Measurements from ENCODE around the gene ERCC2. TPM values are rescaled to one million over a fixed set of nuclear protein-coding genes. Genes with fewer than 3 reads are reported as not detected.
"Not testable (repeated sequence)": the region's sequence is repeated elsewhere in the genome, so short reads cannot be mapped to it uniquely, and the experiment has no call there.

ERCC2 gene
- total RNA-seq, 2 donors from 2014 or later: 20.5 to 31.8 TPM

- Histone ChIP-seq H3K27me3 (replicated peaks; ENCODE audit: insufficient read depth) (no peaks in the 10 kb centered on the region), H3K36me3 (no peaks in the 10 kb centered on the region), H3K4me1 (replicated peaks) (no peaks in the 10 kb centered on the region), H3K9me3 (no peaks in the 10 kb centered on the region), H3K27ac (no peak overlapping the region), H3K4me3 (no peak overlapping the region)
- intact Hi-C loops (cut with DNase I): no loop called here
- 81% methylated on average over 12 of the region's 12 CpGs for WGBS
- no peak for TF ChIP-seq POLR2A (IDR thresholded peaks at IDR 0.05)
- no peak for TF ChIP-seq POLR2AphosphoS5 (IDR thresholded peaks at IDR 0.05)
- TF ChIP-seq CTCF (IDR thresholded peaks at IDR 0.05): no peak
- no peak for DNase-seq (ENCODE audit: low spot score)
Measured at GRCh38 chr19:45320997-45321775, 49.2 kb downstream of the ERCC2 start.

- TF ChIP-seq POLR2AphosphoS5 (IDR thresholded peaks at IDR 0.05) (no peak), CTCF (IDR thresholded peaks at IDR 0.05) (no peak), POLR2A (IDR thresholded peaks at IDR 0.05) (no peak)
- Histone ChIP-seq H3K4me1 (replicated peaks) (no peaks in the 10 kb centered on the region), H3K27me3 (replicated peaks; ENCODE audit: insufficient read depth) (no peaks in the 10 kb centered on the region), H3K27ac (no peak overlapping the region), H3K4me3 (no peak overlapping the region), H3K36me3 (no peaks in the 10 kb centered on the region), H3K9me3 (no peaks in the 10 kb centered on the region)
- WGBS: 60% methylated on average over 21 of the region's 21 CpGs
- intact Hi-C loops (cut with DNase I): no loop called here
- DNase-seq (ENCODE audit: low spot score): no peak
Measured at GRCh38 chr19:45315304-45315703, 55.1 kb downstream of the ERCC2 start.

GRCh38 chr19:45314708-45315245, 55.6 kb downstream of the ERCC2 start:
- WGBS: 71% methylated on average over 8 of the region's 8 CpGs
- Histone ChIP-seq H3K4me1 (replicated peaks) (no peaks in the 10 kb centered on the region), H3K4me3 (no peak overlapping the region), H3K27ac (no peak overlapping the region), H3K27me3 (replicated peaks; ENCODE audit: insufficient read depth) (no peaks in the 10 kb centered on the region), H3K36me3 (no peaks in the 10 kb centered on the region), H3K9me3 (no peaks in the 10 kb centered on the region)
- intact Hi-C loops (cut with DNase I): no loop called here
- DNase-seq (ENCODE audit: low spot score): no peak
- TF ChIP-seq CTCF (IDR thresholded peaks at IDR 0.05) (no peak), POLR2AphosphoS5 (IDR thresholded peaks at IDR 0.05) (no peak), POLR2A (IDR thresholded peaks at IDR 0.05) (no peak)

DNA sequence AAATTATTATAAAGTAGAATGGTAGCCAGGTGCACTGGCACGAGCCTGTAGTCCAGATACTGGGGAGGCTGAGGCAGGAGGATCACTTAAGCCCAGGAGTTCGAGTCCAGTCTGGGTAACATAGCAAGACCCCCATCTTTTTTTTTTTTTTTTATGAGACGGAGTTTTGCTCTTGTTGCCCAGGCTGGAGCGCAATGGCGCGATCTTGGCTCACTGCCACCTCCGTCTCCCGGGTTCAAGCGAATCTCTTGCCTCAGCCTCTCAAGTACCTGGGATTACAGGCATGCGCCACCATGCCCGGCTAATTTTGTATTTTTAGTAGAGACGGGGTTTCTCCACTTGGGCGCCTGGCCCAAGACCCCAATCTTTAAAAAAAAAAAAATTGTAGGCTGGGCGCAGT, 58.1 kb downstream of the ERCC2 start:
- H3K9me3 ChIP-seq; H3K36me3 ChIP-seq; H3K27me3 ChIP-seq (replicated peaks; ENCODE audit: insufficient read depth); DNase-seq (ENCODE audit: low spot score); H3K4me1 ChIP-seq (replicated peaks); H3K27ac ChIP-seq; H3K4me3 ChIP-seq; intact Hi-C loops (cut with DNase I): not testable (repeated sequence)
- WGBS: 87% methylated on average over 14 of the region's 14 CpGs

DNA sequence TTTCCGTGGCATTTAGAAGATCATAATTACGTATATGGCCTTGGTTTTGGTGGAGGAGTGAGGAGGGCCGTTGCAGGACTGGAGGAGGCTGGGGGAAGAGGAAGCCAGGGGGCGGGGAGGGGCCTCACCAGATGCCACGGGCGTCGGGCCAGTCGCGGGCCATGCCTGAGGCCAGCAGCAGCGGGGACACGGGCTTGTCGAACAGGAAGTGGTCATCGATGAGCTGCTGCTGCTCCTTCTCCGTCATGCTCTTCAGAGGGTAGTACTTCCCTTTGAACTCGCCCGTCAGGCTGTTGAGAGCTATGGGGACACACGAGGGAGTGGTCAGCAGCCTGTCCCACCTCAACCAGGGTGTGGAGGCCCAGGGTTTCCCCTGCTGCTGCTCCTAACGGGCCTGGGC, 58.8 kb downstream of the ERCC2 start:
- no peak for DNase-seq (ENCODE audit: low spot score)
- WGBS: 38% methylated on average over 18 of the region's 18 CpGs

DNA sequence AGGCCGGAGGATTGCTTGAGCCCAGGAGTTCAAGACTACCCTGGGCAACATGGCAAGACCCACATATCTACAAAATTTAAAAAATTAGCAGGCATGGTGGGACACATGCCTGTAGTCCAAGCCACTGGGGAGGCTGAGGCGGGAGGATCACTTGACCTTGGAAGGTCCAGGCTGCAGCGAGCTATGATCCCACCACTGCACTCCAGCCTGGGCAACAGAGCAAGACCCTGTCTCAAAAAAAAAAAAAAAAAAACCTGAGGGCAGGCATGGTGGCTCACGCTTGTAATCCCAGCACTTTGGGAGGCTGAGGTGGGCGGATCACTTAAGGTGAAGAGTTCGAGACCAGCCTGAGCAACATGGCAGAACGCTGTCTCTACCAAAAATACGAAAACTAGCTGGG, 61.1 kb downstream of the ERCC2 start:
- intact Hi-C loops (cut with DNase I); H3K27ac ChIP-seq; H3K9me3 ChIP-seq; H3K36me3 ChIP-seq; H3K27me3 ChIP-seq (replicated peaks; ENCODE audit: insufficient read depth); DNase-seq (ENCODE audit: low spot score); H3K4me3 ChIP-seq; H3K4me1 ChIP-seq (replicated peaks): not testable (repeated sequence)
- 94% methylated on average over 8 of the region's 8 CpGs for WGBS

More for the DNA sequence above, 58.8 kb downstream of the ERCC2 start:
- H3K27ac ChIP-seq: no peak overlapping the region
- H3K4me3 ChIP-seq: no peak overlapping the region
- intact Hi-C loops (cut with DNase I): no loop called here
- no peaks in the 10 kb centered on the region for H3K36me3 ChIP-seq
- no peaks in the 10 kb centered on the region for H3K4me1 ChIP-seq (replicated peaks)
- TF ChIP-seq POLR2A (IDR thresholded peaks at IDR 0.05): no peak
- TF ChIP-seq POLR2AphosphoS5 (IDR thresholded peaks at IDR 0.05): no peak
- no peak for TF ChIP-seq CTCF (IDR thresholded peaks at IDR 0.05)
- no peaks in the 10 kb centered on the region for H3K9me3 ChIP-seq
- H3K27me3 ChIP-seq (replicated peaks; ENCODE audit: insufficient read depth): no peaks in the 10 kb centered on the region
